GM12878 (cell line): ENCODE measurements around the gene SPRING1. TPM values are rescaled to one million over a fixed set of nuclear protein-coding genes. Genes with fewer than 3 reads are reported as not detected.

Experiments used
- ATAC-seq: fragments of 200-7000 bp; cut with Tn5 transposase; 3 replicates; pipeline ENCODE4 v1.9.1; 2020; ENCODE audit warnings: mild to moderate bottlenecking, moderate library complexity
- BruUV-seq: library from RNA; stranded (reverse); fragments of 400-500 nt; replicated peaks from 2 replicates; lab custom pipeline; 2021; lab: Mats Ljungman, UMichigan
- CTCF ChIA-PET: fragments of 300-600 bp; sonication (Branson Sonifier 250); formaldehyde crosslinking; extraction: SDS; loops from one replicate; lab custom pipeline; 2021; ENCODE audit warnings: inconsistent platforms; lab: Yijun Ruan, JAX
- POLR2A ChIA-PET: fragments of 350-600 bp; formaldehyde crosslinking; extraction: SDS; loops from one replicate; lab custom pipeline; 2021; ENCODE audit warnings: inconsistent platforms; lab: Charles Lee
- RAD21 ChIA-PET: fragments of 300-600 bp; sonication (Branson Sonifier 250); formaldehyde crosslinking; loops from one replicate; lab custom pipeline; 2023; ENCODE audit warnings: antibody characterized with exemption; ENCODE audit not compliant: unreplicated experiment; lab: Charles Lee
- SMC1A ChIA-PET: fragments of 300-600 bp; sonication (Branson Sonifier 250); formaldehyde crosslinking; loops from one replicate; lab custom pipeline; 2023; ENCODE audit not compliant: unreplicated experiment, uncharacterized antibody; lab: Charles Lee
- DNase-seq: peaks from one replicate; pipeline ENCODE4 v3.0.0-alpha.2; 2011; ENCODE audit warnings: low read depth, low spot score
- FAIRE-seq: peaks from 3 replicates; lab custom pipeline; 2011; peaks lifted over from hg19 to GRCh38; lab: Jason Lieb, UNC
- H2AFZ ChIP-seq: 2 replicates; pipeline ENCODE4 v1.6.0; 2011; ENCODE audit warnings: low read depth, low read length, control low read depth; ENCODE audit not compliant: control insufficient read depth
- H3K27ac ChIP-seq: 2 replicates; pipeline ENCODE4 v1.5.1; 2011; ENCODE audit warnings: control low read depth; ENCODE audit not compliant: control insufficient read depth, insufficient read depth
- H3K27me3 ChIP-seq, 2 experiments: replicated peaks in 1 of 2; 2 replicates each; pipeline versions ENCODE4 v1.6.0 to v1.6.1; 2011; ENCODE audit warnings: low read length in 1 of 2; ENCODE audit not compliant: control insufficient read depth in 2 of 2, insufficient read depth in 2 of 2
- H3K36me3 ChIP-seq, 2 experiments: 2 replicates each; pipeline ENCODE4 v1.5.1; 2011; ENCODE audit warnings: low read length in 1 of 2; ENCODE audit not compliant: control insufficient read depth in 2 of 2, insufficient read depth in 2 of 2
- H3K4me1 ChIP-seq: 2 replicates; pipeline ENCODE4 v1.6.1; 2011; ENCODE audit warnings: mild to moderate bottlenecking, low read length, moderate library complexity, mixed read lengths; ENCODE audit not compliant: control insufficient read depth, insufficient read depth
- H3K4me2 ChIP-seq: 2 replicates; pipeline ENCODE4 v1.6.0; 2011; ENCODE audit warnings: control low read depth; ENCODE audit not compliant: control insufficient read depth, insufficient read depth
- H3K4me3 ChIP-seq: fragments of 200-600 bp; sonication (generic); 2 replicates; pipeline ENCODE4 v1.5.1; 2016
- H3K79me2 ChIP-seq: 2 replicates; pipeline ENCODE4 v1.6.0; 2011; ENCODE audit warnings: low read length; ENCODE audit not compliant: control insufficient read depth, insufficient read depth
- H3K9ac ChIP-seq: 2 replicates; pipeline ENCODE4 v1.8.0; 2011; ENCODE audit warnings: low read length, control low read depth, mixed read lengths; ENCODE audit not compliant: control insufficient read depth, insufficient read depth
- H3K9me3 ChIP-seq: replicated peaks from 3 replicates; pipeline ENCODE4 v1.5.1; 2011; ENCODE audit warnings: mild to moderate bottlenecking, low read length; ENCODE audit not compliant: control insufficient read depth, insufficient read depth
- H4K20me1 ChIP-seq: 2 replicates; pipeline ENCODE4 v1.6.0; 2011; ENCODE audit not compliant: control insufficient read depth, insufficient read depth
- CBX3 ChIP-seq: fragments of 200-600 bp; sonication (generic); IDR thresholded peaks from 2 replicates; pipeline ENCODE4 v1.6.1; 2016; ENCODE audit warnings: low read depth, borderline replicate concordance
- CREB1 ChIP-seq: IDR thresholded peaks from 2 replicates; pipeline ENCODE4 v1.6.1; 2012; ENCODE audit warnings: low read depth, mild to moderate bottlenecking, inconsistent platforms
- CREM ChIP-seq: IDR thresholded peaks from 2 replicates; pipeline ENCODE4 v1.6.1; 2014; ENCODE audit warnings: antibody characterized with exemption, low read depth
- IKZF1 ChIP-seq: fragments of 450-650 bp; conservative IDR thresholded peaks from 2 replicates; pipeline ENCODE4 v1.6.1; 2017; ENCODE audit warnings: antibody characterized with exemption, mild to moderate bottlenecking
- MEF2B ChIP-seq: fragments of 450-650 bp; IDR thresholded peaks from 2 replicates; pipeline ENCODE4 v1.6.1; 2018; ENCODE audit warnings: mild to moderate bottlenecking, moderate library complexity; ENCODE audit not compliant: partially characterized antibody, poor library complexity, severe bottlenecking
- NFXL1 ChIP-seq: fragments of 450-650 bp; IDR thresholded peaks from 2 replicates; pipeline ENCODE4 v1.6.1; 2017; ENCODE audit warnings: antibody characterized with exemption, mild to moderate bottlenecking, borderline replicate concordance
- POU2F2 ChIP-seq: IDR thresholded peaks from 3 replicates; pipeline ENCODE4 v1.6.1; 2011; ENCODE audit warnings: low read depth, mild to moderate bottlenecking, low read length, borderline replicate concordance
- TAF1 ChIP-seq: IDR thresholded peaks from 2 replicates; pipeline ENCODE4 v1.6.1; 2011; ENCODE audit warnings: mild to moderate bottlenecking, low read depth, low read length, borderline replicate concordance
- TARDBP ChIP-seq: IDR thresholded peaks from 2 replicates; pipeline ENCODE4 v1.6.1; 2016; ENCODE audit warnings: borderline replicate concordance
- TCF12 ChIP-seq: IDR thresholded peaks from 2 replicates; pipeline ENCODE4 v1.6.1; 2011; ENCODE audit warnings: low read depth, mild to moderate bottlenecking, low read length
- TCF3 ChIP-seq: IDR thresholded peaks from 2 replicates; pipeline ENCODE4 v1.6.1; 2012; ENCODE audit warnings: low read depth, mild to moderate bottlenecking, low read length, borderline replicate concordance; ENCODE audit not compliant: insufficient read depth
- USF1 ChIP-seq: IDR thresholded peaks from 2 replicates; pipeline ENCODE4 v1.6.1; 2011; ENCODE audit warnings: borderline replicate concordance, low read depth, mild to moderate bottlenecking, moderate library complexity, mixed read lengths, low read length; ENCODE audit not compliant: insufficient read depth; ENCODE audit errors: extremely low read length
- ZBTB11 ChIP-seq: fragments of 450-650 bp; formaldehyde crosslinking; IDR thresholded peaks from 2 replicates; pipeline ENCODE4 v1.5.0; 2022; ENCODE audit warnings: mild to moderate bottlenecking, missing genetic modification characterization
- WGBS: methylation state at CpG from one replicate; pipeline ENCODE4 v1.1.6; 2016; ENCODE audit warnings: low lambda C conversion rate; ENCODE audit not compliant: insufficient replicate concordance, insufficient coverage; ENCODE audit errors: missing lambda C conversion rate; 5-methylcytosine and 5-hydroxymethylcytosine counted together
- in situ Hi-C: fragments of 300-500 bp; cut with MboI; formaldehyde crosslinking; loops from 9 replicates; pipeline ENCODE4 v1.14.3; 2018; ENCODE audit warnings: mixed read lengths
- intact Hi-C: fragments of 100-400 bp; cut with micrococcal nuclease; formaldehyde crosslinking; loops from one replicate; pipeline ENCODE4 v1.14.2; 2022; ENCODE audit not compliant: unreplicated experiment
- polyA plus RNA-seq, 11 experiments: library from polyadenylated mRNA; depleted of rRNA in 4 of 11; unstranded in 6 of 11; stranded (reverse) in 5 of 11; fragments of >200 nt; fragmentation: Nextera tagmentation in 4 of 11; fragmentation: Illumina TruSeq in 1 of 11; extraction: Ambion mirVana in 4 of 11; extraction: Trizol in 1 of 11; gene quantifications; 1 replicate in 1 of 11; 2 replicates in 10 of 11; pipeline versions ENCODE4 v1.2.1 to v1.2.3, GENCODE V29; 2011 to 2016; ENCODE audit warnings: inconsistent platforms in 2 of 11, missing spikeins in 2 of 11, low read depth in 1 of 11
- total RNA-seq, 4 experiments: library from RNA; depleted of rRNA in 3 of 4; stranded (reverse); fragments of >200 nt in 3 of 4; fragmentation: Illumina TruSeq in 1 of 4; extraction: Trizol in 1 of 4; gene quantifications; 2 replicates each; pipeline versions ENCODE4 v1.2.1 to v1.2.3, GENCODE V29; 2013 to 2021

The SPRING1 gene
- total and polyA plus RNA-seq, 10 of the 15 experiments (the other 5 are each of a cell fraction or from before 2014, with no cell fraction given), result 2.5 to 25.7 (median 14.3) TPM

GRCh38 chr12:116701432-116701831 lies 36.4 kb downstream of the SPRING1 start:
- in situ Hi-C loops (loop anchor here (5.0 to 10.0 kb wide), 2 partner anchors 416 to 707 kb away; no protein-coding TSS in a partner anchor), intact Hi-C loops (loop anchor here (10.0 kb wide), 1 partner anchor 253 kb away; no protein-coding TSS in a partner anchor)
- no peak for ATAC-seq
- H3K9me3 ChIP-seq, result no peaks in the 10 kb centered on the region
- ChIA-PET CTCF (interaction anchor here (0.9 to 4.1 kb wide), 5 partner anchors 8 to 418 kb away, joined by 3 to 43 read pairs (median 3); no protein-coding TSS in a partner anchor), RAD21 (no interaction called here), SMC1A (interaction anchor here (0.5 to 1.3 kb wide), 3 partner anchors 327 to 558 kb away, joined by 3 read pairs; no protein-coding TSS in a partner anchor), POLR2A (interaction anchor here (0.5 kb wide), 1 partner anchor 357 kb away, joined by 3 read pairs; no protein-coding TSS in a partner anchor)
- DNase-seq, result no peak
- H4K20me1 ChIP-seq, result no peaks in the 10 kb centered on the region
- FAIRE-seq, result no peak
- no peaks in the 10 kb centered on the region for H3K36me3 ChIP-seq
- H3K27ac ChIP-seq, result no peak overlapping the region
- peaks cover 4 to 10% of the 10 kb centered on the region in 2 experiments for H3K27me3 ChIP-seq
- no peak overlapping the region for H2AFZ ChIP-seq
- H3K4me2 ChIP-seq, result no peak overlapping the region
- no peak overlapping the region for H3K9ac ChIP-seq
- no peak overlapping the region for H3K4me3 ChIP-seq
- no TSS peak for BruUV-seq
- H3K79me2 ChIP-seq, result no peaks in the 10 kb centered on the region
- H3K4me1 ChIP-seq, result no peaks in the 10 kb centered on the region
- TF ChIP-seq TAF1 (no peak), ZBTB11 (CRISPR knock-in tag) (no peak), CREB1 (no peak), NFXL1 (no peak), TARDBP (no peak), POU2F2 (no peak), MEF2B (no peak), TCF12 (no peak), IKZF1 (no peak), TCF3 (no peak), CBX3 (no peak), USF1 (no peak), CREM (no peak)
- 54% methylated on average over 4 of the region's 4 CpGs for WGBS
